Dermis microvascular lymphatic vessel endothelial cell (primary cell): ENCODE results near the gene SECTM1. TPM values are rescaled to one million over a fixed set of nuclear protein-coding genes. Genes with fewer than 3 reads are reported as not detected.

ENCODE experiments used
- DNase-seq, 2 donors: peaks; one replicate each; pipeline versions ENCODE4 v3.0.0 to v3.0.0-alpha.2; 2010; ENCODE audit warnings: low read depth in 2 of 2
- total RNA-seq: library from RNA; depleted of rRNA; stranded (reverse); fragments of >200 nt; gene quantifications from 2 replicates; pipeline ENCODE4 v1.2.1, GENCODE V29; 2014

The SECTM1 gene
- total RNA-seq, 1 donor from 2014 or later, result 0.26 TPM

DNA sequence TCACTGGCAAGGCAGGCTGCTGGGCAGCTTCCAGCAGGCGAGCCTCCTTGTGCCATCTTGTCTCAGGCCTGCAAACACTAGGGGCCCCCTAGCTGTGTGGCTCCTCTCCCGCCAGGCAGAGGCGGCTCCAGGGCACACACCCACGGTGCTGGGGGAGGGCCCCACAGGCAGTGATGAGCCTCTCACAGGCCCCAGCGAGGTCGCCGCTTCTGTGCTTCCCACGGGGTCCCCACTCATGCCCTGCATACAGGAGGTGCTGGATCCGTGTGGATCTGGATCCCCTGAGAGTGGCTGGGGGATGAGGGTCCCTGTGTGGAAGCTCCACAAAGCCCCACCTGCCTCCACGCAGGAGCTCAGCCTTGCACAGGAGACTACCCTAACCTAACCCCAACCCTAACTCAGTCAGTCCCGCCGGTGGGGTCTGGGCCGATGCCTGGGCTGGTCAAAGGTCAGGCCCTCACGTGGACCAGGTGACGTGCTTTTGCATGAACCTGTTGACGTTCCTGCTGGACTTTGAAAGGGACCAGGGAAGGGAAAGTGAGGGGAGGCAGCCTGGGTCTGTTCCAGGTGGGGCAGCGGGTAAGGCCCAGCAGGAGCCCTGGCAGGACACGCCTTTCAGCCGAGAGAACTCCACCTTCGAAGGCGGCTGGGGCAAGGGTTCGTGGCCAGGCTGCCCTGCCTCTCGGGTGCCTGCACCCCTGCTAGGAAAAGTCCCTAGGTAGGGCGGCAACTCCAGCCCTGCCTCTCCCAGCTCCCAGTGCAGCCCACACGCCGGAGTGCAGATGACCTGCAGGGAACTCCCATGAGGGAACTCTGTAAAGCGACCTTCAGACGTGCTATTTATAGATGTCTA lies 5.2 kb downstream of the SECTM1 start:
- DNase-seq, result no peak

DNA sequence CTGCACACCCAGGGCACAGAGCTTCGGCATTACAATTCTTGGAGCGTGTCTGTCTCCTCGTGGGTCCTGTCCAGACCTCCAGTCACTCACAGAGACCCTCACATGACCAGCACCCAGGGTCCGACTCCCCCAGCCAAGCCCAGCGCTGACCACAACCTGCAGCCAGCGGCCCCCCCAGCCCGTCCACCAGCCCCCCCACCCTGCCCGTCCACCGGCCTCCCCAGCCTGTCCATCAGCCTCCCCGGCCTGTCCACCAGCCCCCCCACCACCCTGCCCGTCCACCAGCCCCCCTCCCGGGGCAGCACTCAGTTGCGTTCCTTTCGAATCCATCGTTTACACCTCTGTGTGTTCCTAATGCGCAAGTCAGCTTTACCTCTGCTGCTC lies 5.8 kb downstream of the SECTM1 start:
- DNase-seq, result no peak

DNA sequence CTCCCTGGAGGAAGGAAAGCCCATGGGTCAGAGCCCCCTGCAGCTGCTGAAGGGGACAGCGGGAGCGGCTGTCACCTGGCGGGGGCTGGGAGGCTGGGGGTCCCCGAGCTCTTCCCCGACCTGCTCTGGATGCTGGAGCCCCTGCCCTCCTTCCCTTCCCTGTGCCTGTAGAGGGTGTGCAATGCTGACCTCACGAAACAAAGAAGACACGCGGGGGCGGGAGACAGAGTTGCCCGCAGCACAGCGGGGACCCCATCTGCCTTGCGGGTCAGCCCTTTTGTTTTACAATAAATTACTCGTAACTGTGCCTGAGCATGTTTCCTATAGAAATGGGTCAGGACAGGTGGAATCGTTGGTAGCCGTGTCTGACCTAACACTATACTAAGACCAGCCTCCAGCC lies 6.3 kb downstream of the SECTM1 start:
- no peak for DNase-seq

DNA sequence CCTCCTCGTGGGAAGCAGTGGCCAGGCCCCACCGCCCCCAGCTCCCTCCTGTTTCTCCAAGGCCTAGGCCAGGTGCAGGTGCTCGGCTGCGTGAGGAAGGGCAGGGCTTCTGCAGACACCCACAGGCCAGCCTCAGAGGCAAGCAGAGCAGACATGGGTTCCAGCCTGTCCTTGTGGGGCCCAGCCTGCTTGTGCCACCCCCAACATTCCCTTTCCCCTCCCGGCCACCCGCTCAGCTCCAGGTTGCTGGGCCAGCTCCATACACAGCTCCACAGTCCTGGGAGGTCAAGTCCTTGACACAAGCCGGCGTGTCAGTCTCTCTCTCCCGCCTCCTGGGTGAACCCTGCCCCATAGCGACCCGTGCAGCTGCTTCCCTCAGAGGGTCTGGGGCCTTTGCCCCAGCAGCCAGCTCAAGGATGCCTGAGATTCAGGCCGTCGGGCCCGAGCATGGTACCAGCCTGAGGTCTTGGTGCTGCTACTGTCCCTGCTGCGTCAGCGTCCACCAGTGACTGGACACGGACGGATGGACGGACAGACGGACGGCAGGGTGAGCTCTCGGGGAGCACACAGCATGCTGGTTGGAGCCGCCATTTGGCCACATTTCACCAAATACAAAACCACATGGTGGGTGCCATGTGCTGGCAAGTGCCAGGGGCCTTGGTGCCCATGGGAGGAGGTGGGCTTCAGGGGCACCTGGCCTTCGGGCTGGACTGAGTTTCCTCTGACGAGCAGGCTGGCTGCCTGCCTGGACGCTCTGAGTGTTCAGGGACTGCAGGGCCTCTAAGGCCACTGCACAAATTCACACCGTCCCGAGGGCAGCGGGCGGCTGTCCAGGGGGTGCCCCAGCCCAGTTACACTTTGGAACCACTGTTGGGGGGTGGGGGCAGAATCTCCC lies 8.0 kb downstream of the SECTM1 start:
- DNase-seq, result no peak

DNA sequence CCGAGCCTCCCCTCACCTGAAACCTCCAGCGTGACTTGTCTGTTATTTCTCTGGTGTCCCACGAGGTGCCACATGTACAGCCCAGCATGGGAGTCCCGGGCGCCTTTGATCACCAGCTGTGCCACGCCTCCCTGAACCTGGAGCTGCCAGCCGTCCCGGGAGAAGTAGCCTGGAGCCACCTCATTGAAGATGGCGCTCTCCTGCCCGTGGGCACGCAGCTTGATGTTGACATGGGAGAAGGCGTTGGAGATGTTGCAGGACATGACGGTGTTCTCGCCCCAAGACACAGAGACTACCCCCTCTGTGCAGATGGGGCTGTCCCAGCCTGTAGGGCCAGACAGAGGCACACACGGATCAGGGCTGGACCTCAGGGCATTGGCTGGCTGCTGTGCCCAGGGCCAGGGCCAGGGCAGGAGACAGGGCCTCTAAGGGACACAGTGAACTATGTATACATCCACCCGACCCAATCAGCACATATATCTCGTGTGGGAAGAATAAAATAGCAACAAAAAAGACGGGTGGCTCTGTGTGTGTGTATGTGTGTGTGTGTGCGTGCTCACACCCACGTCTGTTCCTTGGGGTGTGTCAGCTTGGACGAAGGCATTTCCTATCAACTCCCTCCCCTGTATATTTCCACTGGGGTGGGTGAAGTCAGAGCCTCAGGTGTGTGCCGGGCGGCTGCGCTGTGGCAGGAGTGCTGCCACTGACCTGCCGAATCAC lies 8.8 kb downstream of the SECTM1 start:
- no peak for DNase-seq

DNA sequence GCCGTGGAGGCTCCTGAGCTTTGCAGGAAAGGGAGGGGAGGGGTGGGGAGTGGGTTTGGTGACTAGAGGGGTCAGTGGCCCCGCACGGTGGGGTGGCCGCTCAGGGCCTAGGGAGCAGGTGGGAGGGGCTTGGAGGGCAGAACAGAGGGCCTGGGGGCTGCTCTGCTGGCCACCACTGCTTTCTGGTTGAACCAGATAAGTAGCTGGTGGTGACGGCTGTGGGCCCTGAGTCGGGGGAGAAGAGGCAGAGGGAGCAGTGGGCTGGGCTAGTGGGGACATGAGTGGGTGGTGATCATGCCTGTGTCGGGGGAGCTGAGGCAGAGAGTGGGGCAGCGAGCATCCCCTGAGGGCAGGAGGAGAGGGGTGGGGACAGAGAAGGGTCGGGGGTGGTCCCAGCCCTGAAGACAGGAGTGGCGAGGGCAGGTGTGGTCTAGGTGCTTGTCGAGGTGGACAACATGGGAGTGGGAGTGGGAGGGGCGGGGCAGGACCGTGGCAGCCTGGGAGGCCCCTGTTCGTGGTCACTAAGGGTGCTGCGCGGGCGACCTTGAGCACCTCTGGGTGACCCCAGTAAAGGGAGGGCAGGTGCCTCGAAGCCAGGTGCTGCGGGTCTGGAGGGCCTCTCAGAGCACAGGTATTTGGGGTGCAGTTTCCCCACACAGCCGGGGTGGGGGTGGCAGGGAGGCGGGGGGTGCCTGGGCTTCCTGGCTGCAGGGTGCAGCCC lies 9.9 kb downstream of the SECTM1 start:
- no peak for DNase-seq

DNA sequence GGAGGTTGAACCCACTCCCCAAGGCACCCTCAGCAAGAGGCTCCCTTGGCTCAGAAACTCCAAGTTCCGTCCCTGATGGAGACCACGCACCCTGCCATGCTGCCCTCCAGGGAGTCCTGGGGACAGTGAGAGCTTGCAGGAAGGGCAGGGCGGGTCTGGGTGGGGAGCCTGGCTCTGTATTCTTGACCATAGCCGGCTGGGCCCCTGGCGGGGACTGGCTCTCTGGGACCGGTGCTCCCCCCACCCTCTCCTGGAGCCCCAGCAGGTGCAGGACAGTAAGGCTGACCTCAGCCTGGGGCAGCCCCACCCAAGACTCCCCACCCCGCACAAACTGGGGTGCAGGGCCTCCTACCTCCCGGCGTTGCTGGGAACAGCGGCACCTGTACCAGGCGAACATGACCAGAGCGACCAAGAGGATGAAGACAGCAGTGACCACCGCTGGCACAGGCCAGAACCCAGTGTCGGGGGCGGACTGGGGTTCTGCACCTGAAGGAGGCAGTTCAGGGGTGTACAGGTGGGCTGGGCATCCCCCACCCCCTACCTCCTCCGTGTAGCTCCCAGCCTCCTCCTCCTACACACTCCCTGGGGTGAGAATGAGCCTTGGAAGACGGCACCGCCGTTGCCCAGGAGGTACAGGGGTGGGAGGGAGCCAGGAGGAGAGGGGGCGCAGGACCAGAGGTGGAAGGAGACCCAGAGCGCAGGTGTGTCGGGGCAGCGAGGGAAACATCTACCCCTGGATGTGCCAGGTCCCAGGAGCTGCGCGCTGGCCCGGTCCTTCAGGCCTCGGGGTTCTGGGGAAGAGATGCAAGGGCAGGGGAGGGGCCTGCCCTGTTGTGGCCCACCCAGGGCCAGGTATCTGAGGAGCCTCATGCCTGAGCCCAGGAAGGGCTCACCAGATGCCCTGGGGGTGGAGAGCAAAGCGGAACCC lies 10.8 kb downstream of the SECTM1 start:
- no peak for DNase-seq

DNA sequence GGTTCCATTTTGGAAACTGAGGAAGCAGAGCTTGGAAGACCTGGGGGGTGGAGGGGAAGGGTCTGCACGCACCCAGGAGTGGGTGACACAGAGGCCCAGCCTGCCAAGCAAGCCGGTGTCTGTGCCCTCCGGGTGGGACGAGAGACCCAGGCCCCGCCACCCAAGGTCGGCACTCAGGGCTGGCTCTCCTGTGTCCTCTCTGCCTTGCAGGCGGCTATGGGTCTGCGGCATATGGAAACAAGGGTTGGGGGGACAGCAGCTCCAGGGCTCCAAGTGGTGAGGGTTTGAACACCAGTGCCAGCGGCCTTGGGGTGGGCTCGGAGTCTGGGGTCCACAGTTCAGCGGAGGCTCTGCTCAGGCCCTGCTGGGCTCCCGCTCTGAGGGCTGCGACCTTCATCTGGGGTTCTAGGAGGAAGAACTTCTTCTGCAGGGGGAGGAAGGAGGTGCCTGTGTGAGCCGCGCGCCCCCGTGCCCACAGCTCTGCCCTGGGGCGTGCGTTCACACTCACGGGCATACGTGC lies 11.6 kb downstream of the SECTM1 start:
- DNase-seq, result no peak

DNA sequence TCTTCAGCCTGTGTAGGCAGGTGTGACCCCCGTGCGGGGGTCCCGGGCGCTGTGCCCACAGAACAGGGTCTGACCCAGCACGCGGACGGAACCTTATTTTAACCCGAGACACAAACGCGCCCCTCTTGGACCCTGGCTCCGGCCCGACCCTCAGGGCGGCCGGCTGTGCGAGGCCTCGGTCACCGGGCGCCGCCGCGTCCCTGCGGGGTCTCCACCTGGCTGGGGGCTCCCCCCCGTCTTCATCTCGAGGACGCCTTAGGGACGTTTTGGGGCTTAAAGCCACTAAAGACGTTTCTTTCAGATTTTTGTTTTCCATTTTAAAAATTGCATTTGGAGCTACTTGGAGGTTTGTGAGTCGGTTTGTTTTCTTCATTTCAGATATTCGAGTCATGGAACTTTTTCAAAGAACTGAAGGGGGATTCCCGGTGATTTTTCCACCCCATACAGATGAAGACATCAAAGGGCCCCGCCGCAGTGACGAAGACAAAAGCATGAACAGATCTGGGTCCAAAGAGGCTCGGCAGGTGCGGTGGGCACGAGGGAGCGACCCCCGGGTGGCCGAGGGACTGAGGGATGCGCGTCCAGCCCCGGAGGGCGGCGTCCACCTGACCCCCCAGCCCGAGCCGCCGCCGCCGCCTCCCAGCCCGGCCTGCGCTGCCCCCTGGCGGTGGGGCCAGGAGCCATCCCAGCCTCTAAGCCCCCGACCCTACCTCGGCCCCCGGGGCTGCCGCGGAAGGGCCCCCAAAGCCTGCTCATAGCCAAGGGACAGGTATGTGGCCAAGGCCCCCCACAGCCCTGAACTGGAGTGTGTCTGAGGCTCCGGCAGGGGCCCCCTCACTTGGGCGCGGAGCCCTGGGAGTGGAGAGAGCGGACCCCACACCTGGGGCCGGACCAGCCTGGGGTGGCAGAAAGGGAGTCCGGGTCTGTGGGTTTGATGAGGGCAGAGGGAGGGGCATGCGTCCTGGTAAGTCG lies 12.3 kb downstream of the SECTM1 start:
- DNase-seq, result peak in 1 of 2 donors; percentile 30

DNA sequence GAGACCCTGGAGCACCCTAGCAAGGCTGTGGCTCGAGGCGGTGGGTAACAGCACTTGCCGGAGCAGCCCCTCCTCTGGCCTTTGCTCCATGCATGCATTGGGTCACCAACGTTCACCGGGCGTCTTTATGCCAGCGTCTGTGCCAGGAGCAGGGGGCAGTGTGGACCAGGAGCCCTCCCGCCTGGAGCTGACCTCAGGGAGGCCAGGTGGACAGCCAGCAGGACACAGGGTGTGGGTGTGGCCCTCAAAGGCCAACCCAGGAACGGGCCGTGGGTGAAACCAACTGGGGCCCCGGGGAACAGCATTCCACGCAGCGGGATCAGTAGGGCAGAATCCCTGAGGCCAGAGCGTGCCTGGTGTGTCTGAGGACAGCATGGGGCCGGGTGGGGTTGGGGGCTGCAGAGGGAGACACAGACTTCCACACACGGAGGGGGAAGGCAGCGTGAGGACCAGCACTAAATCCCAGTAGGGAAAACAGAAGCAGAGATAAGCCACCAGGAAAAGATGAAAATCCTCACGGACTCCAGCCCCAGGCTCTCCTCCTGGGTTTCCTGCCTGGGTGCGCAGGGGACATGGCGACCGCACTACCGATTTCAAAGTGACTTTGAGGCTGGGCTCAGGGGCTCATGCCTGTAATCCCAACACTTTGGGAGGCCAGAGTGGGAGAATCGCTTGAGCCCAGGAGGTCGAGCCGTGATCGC lies 13.3 kb downstream of the SECTM1 start:
- no peak for DNase-seq

DNA sequence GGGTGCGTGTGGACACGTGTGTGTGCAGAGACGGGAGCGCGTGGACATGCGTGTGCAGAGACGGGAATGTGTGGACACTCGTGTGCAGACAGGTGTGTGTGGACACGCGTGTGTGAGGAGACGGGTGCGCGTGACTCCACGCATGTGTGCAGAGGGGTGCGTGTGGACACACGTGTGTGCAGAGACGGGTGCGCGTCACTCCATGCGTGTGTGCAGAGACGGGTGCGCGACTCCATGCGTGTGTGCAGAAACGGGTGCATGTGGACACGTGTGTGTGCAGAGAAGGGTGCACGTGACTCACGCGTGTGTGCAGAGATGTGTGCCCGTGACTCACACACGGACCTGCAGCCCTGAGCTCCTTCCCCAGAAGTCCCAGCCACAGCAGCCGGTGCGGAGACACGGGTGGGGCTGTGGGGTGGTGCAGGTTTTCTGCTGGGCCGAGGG lies 13.9 kb downstream of the SECTM1 start:
- DNase-seq, result no peak

DNA sequence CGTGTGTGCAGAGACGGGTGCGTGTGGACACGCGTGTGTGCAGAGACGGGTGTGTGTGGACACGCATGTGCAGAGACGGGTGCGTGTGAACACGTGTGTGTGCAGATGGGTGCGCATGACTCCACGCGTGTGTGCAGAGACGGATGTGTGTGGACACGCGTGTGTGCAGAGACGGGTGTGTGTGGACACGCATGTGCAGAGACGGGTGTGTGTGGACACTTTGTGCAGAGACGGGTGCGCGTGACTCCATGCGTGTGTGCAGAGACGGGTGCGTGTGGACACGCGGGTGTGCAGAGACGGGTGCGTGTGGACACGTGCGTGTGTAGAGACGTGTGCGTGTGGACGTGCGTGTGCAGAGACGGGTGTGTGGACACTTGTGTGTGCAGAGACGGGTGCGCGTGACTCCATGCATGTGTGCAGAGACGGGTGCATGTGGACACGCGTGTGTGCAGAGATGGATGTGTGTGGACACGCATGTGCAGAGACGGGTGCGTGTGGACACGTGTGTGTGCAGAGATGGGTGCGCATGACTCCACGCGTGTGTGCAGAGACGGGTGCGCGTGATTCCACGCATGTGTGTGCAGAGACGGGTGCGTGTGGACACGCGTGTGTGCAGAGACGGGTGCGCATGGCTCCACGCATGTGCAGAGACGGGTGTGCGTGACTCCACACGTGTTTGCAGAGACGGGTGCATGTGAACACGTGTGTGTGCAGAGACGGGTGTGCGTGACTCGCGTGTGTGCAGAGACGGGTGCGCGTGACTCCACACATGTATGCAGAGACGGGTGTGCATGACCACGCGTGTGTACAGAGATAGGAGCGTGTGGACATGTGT lies 14.6 kb downstream of the SECTM1 start:
- no peak for DNase-seq

DNA sequence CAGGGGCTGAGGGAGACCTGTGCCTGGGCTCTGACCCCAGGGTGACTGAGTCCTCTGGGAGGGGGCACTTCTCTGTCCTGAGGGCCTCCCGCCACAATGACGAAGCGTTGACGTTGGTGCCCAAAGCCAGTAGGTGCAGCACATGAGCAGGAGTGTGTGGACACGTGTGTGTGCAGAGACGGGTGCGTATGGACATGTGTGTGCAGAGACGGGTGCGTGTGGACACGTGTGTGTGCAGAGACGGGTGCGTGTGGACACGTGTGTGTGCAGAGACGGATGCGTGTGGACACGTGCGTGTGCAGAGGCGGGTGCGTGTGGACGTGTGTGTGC lies 15.4 kb downstream of the SECTM1 start:
- DNase-seq, result no peak

DNA sequence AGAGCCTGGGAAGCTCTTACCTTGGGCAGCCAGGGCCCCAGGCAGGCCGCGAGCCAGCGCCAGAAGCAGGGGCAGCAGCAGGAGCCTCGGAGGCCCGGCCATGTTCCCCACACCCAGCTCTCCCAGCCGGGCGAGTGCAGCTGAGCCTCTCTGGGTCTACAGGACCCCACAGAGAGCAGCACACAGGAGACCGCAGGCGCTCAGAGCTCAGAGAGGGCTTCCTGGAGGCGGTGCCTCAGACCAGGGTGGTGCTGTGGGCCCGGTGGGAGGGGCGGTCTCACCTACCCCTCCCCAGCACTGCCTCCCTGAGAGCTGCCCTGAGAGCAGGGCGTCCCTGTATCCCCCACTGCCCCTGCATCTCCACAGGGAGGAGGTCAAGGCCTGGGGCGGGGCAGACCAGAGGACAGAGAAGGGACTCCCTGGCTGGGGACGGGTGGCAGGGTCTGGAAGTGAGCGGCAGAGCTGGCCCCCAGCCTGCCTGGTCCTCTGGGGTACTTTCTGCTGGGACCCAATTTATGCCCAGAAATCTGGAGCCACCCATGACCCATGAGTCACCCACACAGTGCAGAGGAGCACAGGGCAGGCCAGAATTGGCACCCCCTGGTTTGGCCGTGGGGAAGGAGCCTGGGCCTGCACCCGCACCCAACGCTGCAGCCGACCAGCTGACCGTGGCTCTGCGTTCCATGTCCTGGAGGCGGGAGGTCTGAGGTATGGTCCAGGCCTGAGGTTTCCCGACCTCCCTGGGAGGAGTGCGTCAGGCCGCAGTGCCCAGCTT lies 16.0 kb downstream of the SECTM1 start, which contains the start of gene CD7:
TSS of gene CD7 (minus strand) at position 215 of the 775 bp plus-strand sequence. CDS start at position 102, 113 bp downstream.
- no peak for DNase-seq

DNA sequence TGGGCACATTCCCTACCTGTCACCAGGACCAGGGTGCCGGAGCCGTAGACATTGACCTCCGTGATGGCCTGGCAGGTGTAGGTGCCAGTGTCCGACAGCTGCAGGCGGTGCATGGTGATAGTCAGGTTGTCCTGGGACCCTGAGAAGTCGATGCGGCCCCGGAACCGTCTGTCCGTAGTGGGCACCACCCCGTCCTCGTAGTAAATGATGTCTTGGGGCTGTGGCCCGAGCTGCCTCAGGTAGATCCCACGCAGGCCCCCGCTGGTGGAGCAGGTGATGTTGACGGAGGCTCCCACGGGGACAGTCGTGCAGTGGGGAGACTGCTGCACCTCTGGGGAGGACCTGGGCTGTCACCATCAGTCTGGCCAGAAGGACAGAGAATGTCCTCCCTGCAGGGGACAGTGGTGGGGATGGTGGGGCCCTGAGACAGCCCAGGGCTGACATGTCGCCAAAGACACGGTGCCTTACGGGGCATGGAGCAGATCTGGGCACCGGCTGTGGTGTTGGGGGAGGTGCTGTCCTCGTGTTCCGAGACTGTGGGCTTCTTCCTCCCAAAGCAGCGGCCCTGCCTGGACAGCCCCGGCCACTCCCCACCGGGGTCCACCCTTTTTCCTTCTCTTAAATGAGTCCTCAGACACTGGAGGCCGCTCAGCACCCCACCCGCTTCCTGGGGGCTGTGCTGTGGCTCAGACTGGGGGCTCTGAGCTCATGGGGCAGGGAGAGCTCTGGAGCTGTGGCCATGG lies 16.7 kb downstream of the SECTM1 start:
- DNase-seq, result no peak
